ENCODE measurements around the gene SFTA2.

DNA sequence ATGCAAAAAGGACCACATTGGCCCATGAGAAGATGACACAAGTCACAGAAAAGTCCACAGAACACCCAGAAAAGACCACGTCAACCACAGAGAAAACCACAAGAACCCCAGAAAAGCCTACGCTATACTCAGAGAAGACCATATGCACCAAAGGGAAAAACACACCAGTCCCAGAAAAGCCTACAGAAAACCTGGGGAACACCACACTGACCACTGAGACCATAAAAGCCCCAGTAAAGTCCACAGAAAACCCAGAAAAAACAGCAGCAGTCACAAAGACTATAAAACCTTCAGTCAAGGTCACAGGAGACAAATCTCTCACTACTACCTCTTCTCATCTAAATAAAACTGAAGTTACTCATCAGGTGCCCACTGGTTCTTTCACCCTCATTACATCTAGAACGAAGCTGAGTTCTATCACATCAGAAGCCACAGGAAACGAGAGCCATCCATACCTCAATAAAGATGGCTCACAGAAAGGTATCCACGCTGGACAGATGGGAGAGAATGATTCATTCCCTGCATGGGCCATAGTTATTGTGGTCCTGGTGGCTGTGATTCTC, 20.0 kb upstream of the SFTA2 start:
- TF ChIP-seq, protein P1, sequence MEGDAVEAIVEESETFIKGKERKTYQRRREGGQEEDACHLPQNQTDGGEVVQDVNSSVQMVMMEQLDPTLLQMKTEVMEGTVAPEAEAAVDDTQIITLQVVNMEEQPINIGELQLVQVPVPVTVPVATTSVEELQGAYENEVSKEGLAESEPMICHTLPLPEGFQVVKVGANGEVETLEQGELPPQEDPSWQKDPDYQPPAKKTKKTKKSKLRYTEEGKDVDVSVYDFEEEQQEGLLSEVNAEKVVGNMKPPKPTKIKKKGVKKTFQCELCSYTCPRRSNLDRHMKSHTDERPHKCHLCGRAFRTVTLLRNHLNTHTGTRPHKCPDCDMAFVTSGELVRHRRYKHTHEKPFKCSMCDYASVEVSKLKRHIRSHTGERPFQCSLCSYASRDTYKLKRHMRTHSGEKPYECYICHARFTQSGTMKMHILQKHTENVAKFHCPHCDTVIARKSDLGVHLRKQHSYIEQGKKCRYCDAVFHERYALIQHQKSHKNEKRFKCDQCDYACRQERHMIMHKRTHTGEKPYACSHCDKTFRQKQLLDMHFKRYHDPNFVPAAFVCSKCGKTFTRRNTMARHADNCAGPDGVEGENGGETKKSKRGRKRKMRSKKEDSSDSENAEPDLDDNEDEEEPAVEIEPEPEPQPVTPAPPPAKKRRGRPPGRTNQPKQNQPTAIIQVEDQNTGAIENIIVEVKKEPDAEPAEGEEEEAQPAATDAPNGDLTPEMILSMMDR (IDR thresholded peaks at IDR 0.05; ENCODE audit: control extremely low read depth in 1 of 3, insufficient read depth in 1 of 3, low read depth in 1 of 3, low read length in 3 of 3), result no peak
- TF ChIP-seq JUND (IDR thresholded peaks at IDR 0.05; ENCODE audit: low read length) (no peak), CBX5 (IDR thresholded peaks at IDR 0.05; ENCODE audit: low read depth, low read length) (no peak), CHD2 (IDR thresholded peaks at IDR 0.05; ENCODE audit: low read length) (no peak)
